Body of pancreas (tissue), 4 donors: Measurements from ENCODE around the gene DTWD2.

Source experiments
- CTCF ChIP-seq, 7 experiments: fragments of 450-650 bp in 4 of 7; fragments of 200-600 bp in 3 of 7; sonication (generic) in 3 of 7; IDR thresholded peaks; one replicate each; pipeline ENCODE4 v1.5.1; 2016 to 2019; ENCODE audit warnings: antibody characterized with exemption in 7 of 7
- POLR2A ChIP-seq, 3 donors: fragments of 450-650 bp; IDR thresholded peaks; one replicate each; pipeline ENCODE4 v1.6.1; 2016; ENCODE audit warnings: antibody characterized with exemption in 3 of 3, mild to moderate bottlenecking in 2 of 3

GRCh38 chr5:118919016-118919415 lies 69.3 kb downstream of the DTWD2 start:
- TF ChIP-seq POLR2A (IDR thresholded peaks at IDR 0.05) (no peak), CTCF (IDR thresholded peaks at IDR 0.05) (no peak)
